ENCODE results near the gene ARMH3.

The ARMH3 gene

GRCh38 chr10:101858723-101859500, 197.1 kb downstream of the ARMH3 start:
- DNase-seq (ENCODE audit: low read depth in 2 of 2), result no peak

- DNase-seq (ENCODE audit: low read depth in 2 of 2), result no peak
Observed at GRCh38 chr10:101857802-101858476, 198.0 kb downstream of the ARMH3 start.

- no peak for DNase-seq (ENCODE audit: low read depth in 2 of 2)
Observed at GRCh38 chr10:101856626-101857025, 199.3 kb downstream of the ARMH3 start.

- DNase-seq (ENCODE audit: low read depth in 2 of 2), result no peak
Observed at GRCh38 chr10:101851411-101852116, 204.4 kb downstream of the ARMH3 start.

- no peak for DNase-seq (ENCODE audit: low read depth in 2 of 2)
Observed at GRCh38 chr10:101850749-101851148, 205.2 kb downstream of the ARMH3 start.

GRCh38 chr10:101848894-101849351, 207.1 kb downstream of the ARMH3 start:
- DNase-seq (ENCODE audit: low read depth in 2 of 2), result no peak

- no peak for DNase-seq (ENCODE audit: low read depth in 2 of 2)
Observed at GRCh38 chr10:101848408-101848807, 207.6 kb downstream of the ARMH3 start.

GRCh38 chr10:101845893-101846292, 210.1 kb downstream of the ARMH3 start:
- no peak for DNase-seq (ENCODE audit: low read depth in 2 of 2)

- peak; percentile 58 to 64 for DNase-seq (ENCODE audit: low read depth in 2 of 2)
Observed at GRCh38 chr10:101843032-101844021, 212.6 kb downstream of the ARMH3 start, which contains the start of gene KCNIP2. KCNIP2 (minus strand) TSS chr10:101843800; CDS start chr10:101843568, 232 bp downstream.

- no peak for DNase-seq (ENCODE audit: low read depth in 2 of 2)
Observed at GRCh38 chr10:101841826-101842225, 214.1 kb downstream of the ARMH3 start.

GRCh38 chr10:101840741-101841453, 215.1 kb downstream of the ARMH3 start:
- DNase-seq (ENCODE audit: low read depth in 2 of 2), result peak; percentile 47 to 63

GRCh38 chr10:101840102-101840684, 215.8 kb downstream of the ARMH3 start:
- no peak for DNase-seq (ENCODE audit: low read depth in 2 of 2)

- peak in 1 of 2 donors; percentile 63 for DNase-seq (ENCODE audit: low read depth in 2 of 2)
Observed at GRCh38 chr10:101839416-101840063, 216.4 kb downstream of the ARMH3 start.

GRCh38 chr10:101839002-101839401, 217.0 kb downstream of the ARMH3 start:
- no peak for DNase-seq (ENCODE audit: low read depth in 2 of 2)

- no peak for DNase-seq (ENCODE audit: low read depth in 2 of 2)
Observed at GRCh38 chr10:101838416-101838970, 217.5 kb downstream of the ARMH3 start.

GRCh38 chr10:101837748-101838147, 218.2 kb downstream of the ARMH3 start:
- DNase-seq (ENCODE audit: low read depth in 2 of 2), result no peak

GRCh38 chr10:101835362-101835761, 220.6 kb downstream of the ARMH3 start:
- no peak for DNase-seq (ENCODE audit: low read depth in 2 of 2)

GRCh38 chr10:101834341-101834740, 221.6 kb downstream of the ARMH3 start:
- no peak for DNase-seq (ENCODE audit: low read depth in 2 of 2)

GRCh38 chr10:101833466-101833865, 222.5 kb downstream of the ARMH3 start:
- no peak for DNase-seq (ENCODE audit: low read depth in 2 of 2)
